ENCODE measurements around the gene COX7A2.

Gene COX7A2

GRCh38 chr6:75243333-75244062 is at the start of gene COX7A2:
Gene COX7A2 (minus strand): TSS chr6:75243801. CDS start chr6:75243734, 67 bp downstream.
- DNase-seq: peak; percentile 88

GRCh38 chr6:75292555-75292954 is 49.0 kb upstream of the COX7A2 start:
- DNase-seq: no peak

- DNase-seq: no peak
Observed at GRCh38 chr6:75291744-75292143, 48.1 kb upstream of the COX7A2 start.

- DNase-seq: no peak
Observed at GRCh38 chr6:75291331-75291730, 47.7 kb upstream of the COX7A2 start.

GRCh38 chr6:75290136-75290945 is 46.7 kb upstream of the COX7A2 start:
- no peak for DNase-seq

- DNase-seq: no peak
Observed at GRCh38 chr6:75288023-75288422, 44.4 kb upstream of the COX7A2 start.

- DNase-seq: no peak
Observed at GRCh38 chr6:75287424-75287823, 43.8 kb upstream of the COX7A2 start.

GRCh38 chr6:75286955-75287354 is 43.4 kb upstream of the COX7A2 start:
- DNase-seq: no peak

GRCh38 chr6:75285283-75285639 is 41.7 kb upstream of the COX7A2 start:
- DNase-seq: no peak

- DNase-seq: peak; percentile 98
Observed at GRCh38 chr6:75284632-75285282, 41.2 kb upstream of the COX7A2 start, which contains the start of gene TMEM30A. Gene TMEM30A (minus strand): TSS chr6:75284792. CDS start chr6:75284638, 154 bp downstream.

- peak; percentile 11 for DNase-seq
Observed at GRCh38 chr6:75283907-75284631, 40.5 kb upstream of the COX7A2 start.

- DNase-seq: no peak
Observed at GRCh38 chr6:75282706-75283105, 39.1 kb upstream of the COX7A2 start.

- no peak for DNase-seq
Observed at GRCh38 chr6:75281653-75282052, 38.1 kb upstream of the COX7A2 start.

GRCh38 chr6:75280131-75280855 is 36.7 kb upstream of the COX7A2 start:
- no peak for DNase-seq

- DNase-seq: no peak
Observed at GRCh38 chr6:75279418-75279817, 35.8 kb upstream of the COX7A2 start.

- no peak for DNase-seq
Observed at GRCh38 chr6:75278474-75279077, 35.0 kb upstream of the COX7A2 start.

GRCh38 chr6:75275067-75275466 is 31.5 kb upstream of the COX7A2 start:
- no peak for DNase-seq

GRCh38 chr6:75273009-75273408 is 29.4 kb upstream of the COX7A2 start:
- DNase-seq: no peak

GRCh38 chr6:75272145-75272840 is 28.7 kb upstream of the COX7A2 start:
- DNase-seq: no peak

- no peak for DNase-seq
Observed at GRCh38 chr6:75268988-75269354, 25.4 kb upstream of the COX7A2 start.

Measured in stimulated activated CD4-positive, alpha-beta T cell treated with anti-CD3 and anti-CD28 coated beads, Interleukin-4, amount 100 ng/mL, for 24 hours (primary cell).